Measurements from ENCODE around the gene GET3.

DNA sequence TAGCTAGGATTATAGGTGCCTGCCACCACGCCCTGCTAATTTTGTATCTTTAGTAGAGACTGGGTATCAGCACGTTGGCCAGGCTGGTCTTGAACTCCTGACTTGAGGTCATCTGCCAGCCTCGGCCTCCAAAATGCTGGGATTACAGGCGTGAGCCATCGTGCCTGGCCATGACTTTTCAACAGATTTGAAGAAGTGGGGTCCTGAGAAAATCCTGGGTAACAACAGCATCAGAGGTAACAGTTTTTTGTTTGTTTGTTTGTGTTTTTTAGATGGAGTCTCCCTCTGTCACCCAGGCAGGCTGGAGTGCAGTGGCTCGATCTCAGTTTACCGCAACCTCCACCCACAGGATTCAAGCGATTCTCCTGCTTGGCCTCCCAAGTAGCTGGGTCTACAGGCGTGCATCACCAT lies 57.7 kb downstream of the GET3 start:
- TF ChIP-seq, protein P1, sequence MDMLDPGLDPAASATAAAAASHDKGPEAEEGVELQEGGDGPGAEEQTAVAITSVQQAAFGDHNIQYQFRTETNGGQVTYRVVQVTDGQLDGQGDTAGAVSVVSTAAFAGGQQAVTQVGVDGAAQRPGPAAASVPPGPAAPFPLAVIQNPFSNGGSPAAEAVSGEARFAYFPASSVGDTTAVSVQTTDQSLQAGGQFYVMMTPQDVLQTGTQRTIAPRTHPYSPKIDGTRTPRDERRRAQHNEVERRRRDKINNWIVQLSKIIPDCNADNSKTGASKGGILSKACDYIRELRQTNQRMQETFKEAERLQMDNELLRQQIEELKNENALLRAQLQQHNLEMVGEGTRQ (CRISPR knock-in tag; IDR thresholded peaks at IDR 0.05), result no peak
- TF ChIP-seq, protein P2, sequence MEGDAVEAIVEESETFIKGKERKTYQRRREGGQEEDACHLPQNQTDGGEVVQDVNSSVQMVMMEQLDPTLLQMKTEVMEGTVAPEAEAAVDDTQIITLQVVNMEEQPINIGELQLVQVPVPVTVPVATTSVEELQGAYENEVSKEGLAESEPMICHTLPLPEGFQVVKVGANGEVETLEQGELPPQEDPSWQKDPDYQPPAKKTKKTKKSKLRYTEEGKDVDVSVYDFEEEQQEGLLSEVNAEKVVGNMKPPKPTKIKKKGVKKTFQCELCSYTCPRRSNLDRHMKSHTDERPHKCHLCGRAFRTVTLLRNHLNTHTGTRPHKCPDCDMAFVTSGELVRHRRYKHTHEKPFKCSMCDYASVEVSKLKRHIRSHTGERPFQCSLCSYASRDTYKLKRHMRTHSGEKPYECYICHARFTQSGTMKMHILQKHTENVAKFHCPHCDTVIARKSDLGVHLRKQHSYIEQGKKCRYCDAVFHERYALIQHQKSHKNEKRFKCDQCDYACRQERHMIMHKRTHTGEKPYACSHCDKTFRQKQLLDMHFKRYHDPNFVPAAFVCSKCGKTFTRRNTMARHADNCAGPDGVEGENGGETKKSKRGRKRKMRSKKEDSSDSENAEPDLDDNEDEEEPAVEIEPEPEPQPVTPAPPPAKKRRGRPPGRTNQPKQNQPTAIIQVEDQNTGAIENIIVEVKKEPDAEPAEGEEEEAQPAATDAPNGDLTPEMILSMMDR (IDR thresholded peaks at IDR 0.05), result no peak
- TF ChIP-seq, protein P3, sequence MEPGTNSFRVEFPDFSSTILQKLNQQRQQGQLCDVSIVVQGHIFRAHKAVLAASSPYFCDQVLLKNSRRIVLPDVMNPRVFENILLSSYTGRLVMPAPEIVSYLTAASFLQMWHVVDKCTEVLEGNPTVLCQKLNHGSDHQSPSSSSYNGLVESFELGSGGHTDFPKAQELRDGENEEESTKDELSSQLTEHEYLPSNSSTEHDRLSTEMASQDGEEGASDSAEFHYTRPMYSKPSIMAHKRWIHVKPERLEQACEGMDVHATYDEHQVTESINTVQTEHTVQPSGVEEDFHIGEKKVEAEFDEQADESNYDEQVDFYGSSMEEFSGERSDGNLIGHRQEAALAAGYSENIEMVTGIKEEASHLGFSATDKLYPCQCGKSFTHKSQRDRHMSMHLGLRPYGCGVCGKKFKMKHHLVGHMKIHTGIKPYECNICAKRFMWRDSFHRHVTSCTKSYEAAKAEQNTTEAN (CRISPR knock-in tag; IDR thresholded peaks at IDR 0.05), result no peak
